SJCRH30 (cell line): ENCODE results near the gene ELAC1. TPM values are rescaled to one million over a fixed set of nuclear protein-coding genes. Genes with fewer than 3 reads are reported as not detected.
A peak's percentile ranks its signal among the peaks of the same experiment; 100 is the strongest.
"Not testable (repeated sequence)": the region's sequence is repeated elsewhere in the genome, so short reads cannot be mapped to it uniquely, and the experiment has no call there.

Experiments
- DNase-seq, 2 experiments: peaks; one replicate each; pipeline ENCODE4 v3.0.0-alpha.2; 2015 to 2020
- H3K27ac ChIP-seq: fragments of 250-450 bp; sonication (Bioruptor Pico); 2 replicates; pipeline ENCODE4 v1.5.1; 2020; ENCODE audit warnings: mild to moderate bottlenecking, moderate library complexity
- H3K27me3 ChIP-seq: fragments of 250-450 bp; sonication (Bioruptor Pico); 2 replicates; pipeline ENCODE4 v1.5.1; 2020; ENCODE audit warnings: mild to moderate bottlenecking, moderate library complexity
- H3K36me3 ChIP-seq: fragments of 250-450 bp; sonication (Bioruptor Pico); 2 replicates; pipeline ENCODE4 v1.5.1; 2020; ENCODE audit warnings: mild to moderate bottlenecking, moderate library complexity
- H3K4me1 ChIP-seq: fragments of 250-450 bp; sonication (Bioruptor Pico); 2 replicates; pipeline ENCODE4 v1.5.1; 2020; ENCODE audit warnings: mild to moderate bottlenecking, moderate library complexity
- H3K4me3 ChIP-seq: fragments of 250-450 bp; sonication (Bioruptor Pico); 2 replicates; pipeline ENCODE4 v1.5.1; 2020; ENCODE audit warnings: mild to moderate bottlenecking, moderate library complexity
- H3K9me3 ChIP-seq: fragments of 250-450 bp; sonication (Bioruptor Pico); replicated peaks from 2 replicates; pipeline ENCODE4 v1.5.1; 2020; ENCODE audit warnings: mild to moderate bottlenecking, moderate library complexity
- total RNA-seq: library from RNA; depleted of rRNA; stranded (reverse); fragments of >200 nt; shearing (Covaris generic); gene quantifications from 2 replicates; pipeline ENCODE4 v1.2.3, GENCODE V29; 2014; rRNA removed

ELAC1 gene
- total RNA-seq, result 4.6 and 7.5 TPM in 2 replicates

- Histone ChIP-seq H3K4me3 (peak within 1 kb of the TSS; percentile 95), H3K9me3 (no peaks in the 10 kb centered on the region), H3K27ac (peak within 1 kb of the TSS; percentile 84), H3K27me3 (no peaks in the 10 kb centered on the region), H3K4me1 (peaks cover 4% of the 10 kb centered on the region; the same call in 1 of the 2 replicates), H3K36me3 (no peaks in the 10 kb centered on the region)
- DNase-seq, result peak; percentile 76 to 80
Measured at GRCh38 chr18:50967714-50968661, at the start of gene ELAC1. Gene ELAC1 (plus strand): TSS chr18:50968040. CDS start chr18:50974405, 6,365 bp downstream.

- no peaks in the 10 kb centered on the region for H3K4me1 ChIP-seq
- no peaks in the 10 kb centered on the region for H3K27me3 ChIP-seq
- H3K36me3 ChIP-seq, result peaks cover 6% of the 10 kb centered on the region; the same call in 1 of the 2 replicates
- DNase-seq, result no peak
- no peaks in the 10 kb centered on the region for H3K9me3 ChIP-seq
- no peak overlapping the region for H3K27ac ChIP-seq
- H3K4me3 ChIP-seq, result no peak overlapping the region
Measured at GRCh38 chr18:50918153-50918552, 49.7 kb upstream of the ELAC1 start.

GRCh38 chr18:50924372-50924771, 43.5 kb upstream of the ELAC1 start:
- no peaks in the 10 kb centered on the region for H3K27me3 ChIP-seq
- H3K9me3 ChIP-seq, result peaks cover 9% of the 10 kb centered on the region
- no peaks in the 10 kb centered on the region for H3K4me1 ChIP-seq
- peaks cover 25% of the 10 kb centered on the region for H3K36me3 ChIP-seq
- no peak overlapping the region for H3K27ac ChIP-seq
- no peak overlapping the region for H3K4me3 ChIP-seq
- DNase-seq, result no peak

GRCh38 chr18:50926521-50926920, 41.3 kb upstream of the ELAC1 start:
- no peak overlapping the region for H3K27ac ChIP-seq
- H3K4me3 ChIP-seq, result no peak overlapping the region
- H3K27me3 ChIP-seq, result no peaks in the 10 kb centered on the region
- H3K4me1 ChIP-seq, result no peaks in the 10 kb centered on the region
- H3K9me3 ChIP-seq, result peaks cover 9% of the 10 kb centered on the region
- H3K36me3 ChIP-seq, result peaks cover 22% of the 10 kb centered on the region
- no peak for DNase-seq

- Histone ChIP-seq H3K27me3 (no peaks in the 10 kb centered on the region), H3K4me3 (no peak overlapping the region), H3K9me3 (peaks cover 9% of the 10 kb centered on the region), H3K27ac (no peak overlapping the region), H3K4me1 (no peaks in the 10 kb centered on the region), H3K36me3 (peaks cover 22% of the 10 kb centered on the region)
- DNase-seq, result no peak
Measured at GRCh38 chr18:50928551-50928950, 39.3 kb upstream of the ELAC1 start.

- DNase-seq, result no peak
Measured at GRCh38 chr18:50933684-50934083, 34.2 kb upstream of the ELAC1 start.

GRCh38 chr18:50934545-50935211, 33.2 kb upstream of the ELAC1 start:
- DNase-seq, result no peak
- Histone ChIP-seq H3K27me3 (no peaks in the 10 kb centered on the region), H3K4me3 (no peak overlapping the region), H3K27ac (no peak overlapping the region), H3K4me1 (no peaks in the 10 kb centered on the region), H3K9me3 (no peaks in the 10 kb centered on the region), H3K36me3 (no peaks in the 10 kb centered on the region; the same call in 1 of the 2 replicates)

More at GRCh38 chr18:50933684-50934083, 34.2 kb upstream of the ELAC1 start:
- Histone ChIP-seq H3K27ac (no peak overlapping the region), H3K4me3 (no peak overlapping the region), H3K27me3 (no peaks in the 10 kb centered on the region), H3K4me1 (no peaks in the 10 kb centered on the region), H3K36me3 (no peaks in the 10 kb centered on the region; the same call in 1 of the 2 replicates), H3K9me3 (no peaks in the 10 kb centered on the region)

GRCh38 chr18:50935493-50936191, 32.2 kb upstream of the ELAC1 start:
- no peaks in the 10 kb centered on the region for H3K9me3 ChIP-seq
- no peaks in the 10 kb centered on the region for H3K27me3 ChIP-seq
- no peak overlapping the region for H3K4me3 ChIP-seq
- no peaks in the 10 kb centered on the region; the same call in 1 of the 2 replicates for H3K36me3 ChIP-seq
- no peaks in the 10 kb centered on the region for H3K4me1 ChIP-seq
- H3K27ac ChIP-seq, result no peak overlapping the region
- DNase-seq, result no peak

- Histone ChIP-seq H3K9me3 (no peaks in the 10 kb centered on the region), H3K27ac (no peak overlapping the region), H3K4me3 (no peak overlapping the region), H3K36me3 (no peaks in the 10 kb centered on the region; the same call in 1 of the 2 replicates), H3K27me3 (no peaks in the 10 kb centered on the region), H3K4me1 (no peaks in the 10 kb centered on the region)
- no peak for DNase-seq
Measured at GRCh38 chr18:50937183-50937582, 30.7 kb upstream of the ELAC1 start.

GRCh38 chr18:50938912-50939311, 28.9 kb upstream of the ELAC1 start:
- Histone ChIP-seq H3K36me3 (no peaks in the 10 kb centered on the region), H3K27me3 (no peaks in the 10 kb centered on the region), H3K9me3 (no peaks in the 10 kb centered on the region), H3K4me1 (no peaks in the 10 kb centered on the region), H3K27ac (no peak overlapping the region), H3K4me3 (no peak overlapping the region)
- DNase-seq, result no peak

GRCh38 chr18:50944245-50944932, 23.5 kb upstream of the ELAC1 start:
- H3K9me3 ChIP-seq, result no peaks in the 10 kb centered on the region
- no peak overlapping the region for H3K4me3 ChIP-seq
- no peak overlapping the region for H3K27ac ChIP-seq
- DNase-seq, result no peak
- no peaks in the 10 kb centered on the region for H3K27me3 ChIP-seq
- H3K36me3 ChIP-seq, result no peaks in the 10 kb centered on the region; the same call in 1 of the 2 replicates
- peaks cover 6% of the 10 kb centered on the region for H3K4me1 ChIP-seq

GRCh38 chr18:50945918-50946317, 21.9 kb upstream of the ELAC1 start:
- not testable (repeated sequence) for H3K4me3 ChIP-seq, DNase-seq, H3K27me3 ChIP-seq, H3K4me1 ChIP-seq, H3K36me3 ChIP-seq, H3K27ac ChIP-seq, H3K9me3 ChIP-seq

GRCh38 chr18:50947899-50948298, 19.9 kb upstream of the ELAC1 start:
- no peaks in the 10 kb centered on the region; the same call in 1 of the 2 replicates for H3K36me3 ChIP-seq
- H3K27ac ChIP-seq, result peak overlapping the region; percentile 46
- H3K9me3 ChIP-seq, result no peaks in the 10 kb centered on the region
- no peaks in the 10 kb centered on the region for H3K27me3 ChIP-seq
- DNase-seq, result peak in 1 of 2 experiments; percentile 7
- H3K4me1 ChIP-seq, result peaks cover 6% of the 10 kb centered on the region
- H3K4me3 ChIP-seq, result no peak overlapping the region

- H3K27ac ChIP-seq, result no peak overlapping the region
- no peaks in the 10 kb centered on the region for H3K27me3 ChIP-seq
- peaks cover 6% of the 10 kb centered on the region for H3K4me1 ChIP-seq
- no peak for DNase-seq
- no peaks in the 10 kb centered on the region; the same call in 1 of the 2 replicates for H3K36me3 ChIP-seq
- H3K4me3 ChIP-seq, result no peak overlapping the region
- H3K9me3 ChIP-seq, result no peaks in the 10 kb centered on the region
Measured at GRCh38 chr18:50949185-50949584, 18.7 kb upstream of the ELAC1 start.
